GM19328 (cell line): ENCODE measurements around the gene DAND5.

Experiments
- ATAC-seq: cut with Tn5 transposase; IDR thresholded peaks from one replicate; pipeline ENCODE4 v1.9.1; 2021; ENCODE audit warnings: mild to moderate bottlenecking, moderate library complexity; ENCODE audit not compliant: unreplicated experiment

Gene DAND5

GRCh38 chr19:13007292-13008045, 38.1 kb downstream of the DAND5 start:
- ATAC-seq: no peak

- no peak for ATAC-seq
Measured at GRCh38 chr19:13008926-13009787, 39.8 kb downstream of the DAND5 start.

GRCh38 chr19:13010038-13010991, 40.9 kb downstream of the DAND5 start:
- no peak for ATAC-seq

- no peak for ATAC-seq
Measured at GRCh38 chr19:13010992-13011652, 41.7 kb downstream of the DAND5 start.

GRCh38 chr19:13011653-13012389, 42.4 kb downstream of the DAND5 start:
- ATAC-seq: no peak

GRCh38 chr19:13012390-13012689, 43.0 kb downstream of the DAND5 start:
- no peak for ATAC-seq

GRCh38 chr19:13012690-13013608, 43.6 kb downstream of the DAND5 start:
- ATAC-seq: no peak

GRCh38 chr19:13013649-13014048, 44.3 kb downstream of the DAND5 start:
- ATAC-seq: no peak

- no peak for ATAC-seq
Measured at GRCh38 chr19:13014101-13014920, 44.9 kb downstream of the DAND5 start.

- no peak for ATAC-seq
Measured at GRCh38 chr19:13014921-13015280, 45.5 kb downstream of the DAND5 start.

- no peak for ATAC-seq
Measured at GRCh38 chr19:13015361-13016223, 46.2 kb downstream of the DAND5 start.

GRCh38 chr19:13016245-13016627, 46.9 kb downstream of the DAND5 start:
- no peak for ATAC-seq

- ATAC-seq: no peak
Measured at GRCh38 chr19:13016628-13017305, 47.4 kb downstream of the DAND5 start.

- ATAC-seq: no peak
Measured at GRCh38 chr19:13017306-13018034, 48.1 kb downstream of the DAND5 start.

- ATAC-seq: no peak
Measured at GRCh38 chr19:13018035-13018914, 48.9 kb downstream of the DAND5 start.
